K562 (cell line): ENCODE results near the gene CDH18. TPM values are rescaled to one million over a fixed set of nuclear protein-coding genes. Genes with fewer than 3 reads are reported as not detected.

Source experiments
- EZH2 ChIP-seq: IDR thresholded peaks from 2 replicates; pipeline ENCODE4 v1.6.1; 2012; ENCODE audit warnings: low read depth, mild to moderate bottlenecking, inconsistent platforms, low read length, borderline replicate concordance
- HDAC8 ChIP-seq: fragments of 450-650 bp; IDR thresholded peaks from 2 replicates; pipeline ENCODE4 v1.6.1; 2016; ENCODE audit warnings: mild to moderate bottlenecking, missing genetic modification characterization, moderate library complexity, missing compliant biosample characterization
- SAFB2 ChIP-seq: fragments of 200-400 bp; formaldehyde crosslinking; IDR thresholded peaks from 2 replicates; pipeline ENCODE4 v1.6.1; 2018; ENCODE audit warnings: borderline replicate concordance, low read length, low read depth, moderate library complexity; ENCODE audit not compliant: severe bottlenecking
- polyA plus RNA-seq, 8 experiments: library from polyadenylated mRNA; depleted of rRNA in 4 of 8; stranded (reverse) in 5 of 8; unstranded in 3 of 8; fragments of >200 nt; fragmentation: Nextera tagmentation in 2 of 8; fragmentation: Illumina TruSeq in 1 of 8; extraction: Ambion mirVana in 2 of 8; extraction: Trizol in 1 of 8; gene quantifications; 2 replicates each; pipeline versions ENCODE4 v1.2.1 to v1.2.3, GENCODE V29; 2011 to 2014; ENCODE audit warnings: inconsistent platforms in 1 of 8, missing spikeins in 1 of 8
- total RNA-seq, 7 experiments: library from RNA; depleted of rRNA in 6 of 7; stranded (reverse); fragments of >200 nt in 6 of 7; fragmentation: Illumina TruSeq in 2 of 7; extraction: Trizol in 2 of 7; gene quantifications; 2 replicates each; pipeline versions ENCODE4 v1.2.1 to v1.2.3, GENCODE V29; 2011 to 2021; ENCODE audit warnings: low replicate concordance in 1 of 7
- TF ChIP-seq, protein P1 (sequence below): fragments of 200-600 bp; sonication (generic); IDR thresholded peaks from one replicate; pipeline ENCODE4 v1.6.1; 2012; ENCODE audit warnings: mild to moderate bottlenecking, low read depth, low read length, inconsistent platforms

Gene CDH18
- total and polyA plus RNA-seq, 9 of the 15 experiments (the other 6 are each of a cell fraction or from before 2014, with no cell fraction given) = 0.18 to 1.4 (median 0.31) TPM

DNA sequence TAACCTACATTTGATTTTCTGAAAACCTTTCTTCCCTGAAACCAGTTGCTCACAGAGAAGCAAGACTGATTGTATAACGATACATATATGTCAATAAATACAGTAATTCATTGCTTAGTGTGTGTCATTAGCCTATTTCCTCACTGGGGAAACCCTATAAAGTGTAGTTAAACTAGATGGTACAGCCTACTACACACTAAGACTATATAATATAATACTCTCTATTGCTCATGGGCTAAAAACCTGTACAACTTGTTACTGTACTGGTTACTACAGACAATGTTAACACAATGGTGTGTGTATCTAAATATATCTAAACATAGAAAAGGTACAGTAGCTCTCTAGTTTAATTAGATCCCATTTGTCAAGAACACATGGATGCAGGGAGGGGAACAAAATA lies 181.2 kb downstream of the CDH18 start (continued):
- TF ChIP-seq, protein P1, sequence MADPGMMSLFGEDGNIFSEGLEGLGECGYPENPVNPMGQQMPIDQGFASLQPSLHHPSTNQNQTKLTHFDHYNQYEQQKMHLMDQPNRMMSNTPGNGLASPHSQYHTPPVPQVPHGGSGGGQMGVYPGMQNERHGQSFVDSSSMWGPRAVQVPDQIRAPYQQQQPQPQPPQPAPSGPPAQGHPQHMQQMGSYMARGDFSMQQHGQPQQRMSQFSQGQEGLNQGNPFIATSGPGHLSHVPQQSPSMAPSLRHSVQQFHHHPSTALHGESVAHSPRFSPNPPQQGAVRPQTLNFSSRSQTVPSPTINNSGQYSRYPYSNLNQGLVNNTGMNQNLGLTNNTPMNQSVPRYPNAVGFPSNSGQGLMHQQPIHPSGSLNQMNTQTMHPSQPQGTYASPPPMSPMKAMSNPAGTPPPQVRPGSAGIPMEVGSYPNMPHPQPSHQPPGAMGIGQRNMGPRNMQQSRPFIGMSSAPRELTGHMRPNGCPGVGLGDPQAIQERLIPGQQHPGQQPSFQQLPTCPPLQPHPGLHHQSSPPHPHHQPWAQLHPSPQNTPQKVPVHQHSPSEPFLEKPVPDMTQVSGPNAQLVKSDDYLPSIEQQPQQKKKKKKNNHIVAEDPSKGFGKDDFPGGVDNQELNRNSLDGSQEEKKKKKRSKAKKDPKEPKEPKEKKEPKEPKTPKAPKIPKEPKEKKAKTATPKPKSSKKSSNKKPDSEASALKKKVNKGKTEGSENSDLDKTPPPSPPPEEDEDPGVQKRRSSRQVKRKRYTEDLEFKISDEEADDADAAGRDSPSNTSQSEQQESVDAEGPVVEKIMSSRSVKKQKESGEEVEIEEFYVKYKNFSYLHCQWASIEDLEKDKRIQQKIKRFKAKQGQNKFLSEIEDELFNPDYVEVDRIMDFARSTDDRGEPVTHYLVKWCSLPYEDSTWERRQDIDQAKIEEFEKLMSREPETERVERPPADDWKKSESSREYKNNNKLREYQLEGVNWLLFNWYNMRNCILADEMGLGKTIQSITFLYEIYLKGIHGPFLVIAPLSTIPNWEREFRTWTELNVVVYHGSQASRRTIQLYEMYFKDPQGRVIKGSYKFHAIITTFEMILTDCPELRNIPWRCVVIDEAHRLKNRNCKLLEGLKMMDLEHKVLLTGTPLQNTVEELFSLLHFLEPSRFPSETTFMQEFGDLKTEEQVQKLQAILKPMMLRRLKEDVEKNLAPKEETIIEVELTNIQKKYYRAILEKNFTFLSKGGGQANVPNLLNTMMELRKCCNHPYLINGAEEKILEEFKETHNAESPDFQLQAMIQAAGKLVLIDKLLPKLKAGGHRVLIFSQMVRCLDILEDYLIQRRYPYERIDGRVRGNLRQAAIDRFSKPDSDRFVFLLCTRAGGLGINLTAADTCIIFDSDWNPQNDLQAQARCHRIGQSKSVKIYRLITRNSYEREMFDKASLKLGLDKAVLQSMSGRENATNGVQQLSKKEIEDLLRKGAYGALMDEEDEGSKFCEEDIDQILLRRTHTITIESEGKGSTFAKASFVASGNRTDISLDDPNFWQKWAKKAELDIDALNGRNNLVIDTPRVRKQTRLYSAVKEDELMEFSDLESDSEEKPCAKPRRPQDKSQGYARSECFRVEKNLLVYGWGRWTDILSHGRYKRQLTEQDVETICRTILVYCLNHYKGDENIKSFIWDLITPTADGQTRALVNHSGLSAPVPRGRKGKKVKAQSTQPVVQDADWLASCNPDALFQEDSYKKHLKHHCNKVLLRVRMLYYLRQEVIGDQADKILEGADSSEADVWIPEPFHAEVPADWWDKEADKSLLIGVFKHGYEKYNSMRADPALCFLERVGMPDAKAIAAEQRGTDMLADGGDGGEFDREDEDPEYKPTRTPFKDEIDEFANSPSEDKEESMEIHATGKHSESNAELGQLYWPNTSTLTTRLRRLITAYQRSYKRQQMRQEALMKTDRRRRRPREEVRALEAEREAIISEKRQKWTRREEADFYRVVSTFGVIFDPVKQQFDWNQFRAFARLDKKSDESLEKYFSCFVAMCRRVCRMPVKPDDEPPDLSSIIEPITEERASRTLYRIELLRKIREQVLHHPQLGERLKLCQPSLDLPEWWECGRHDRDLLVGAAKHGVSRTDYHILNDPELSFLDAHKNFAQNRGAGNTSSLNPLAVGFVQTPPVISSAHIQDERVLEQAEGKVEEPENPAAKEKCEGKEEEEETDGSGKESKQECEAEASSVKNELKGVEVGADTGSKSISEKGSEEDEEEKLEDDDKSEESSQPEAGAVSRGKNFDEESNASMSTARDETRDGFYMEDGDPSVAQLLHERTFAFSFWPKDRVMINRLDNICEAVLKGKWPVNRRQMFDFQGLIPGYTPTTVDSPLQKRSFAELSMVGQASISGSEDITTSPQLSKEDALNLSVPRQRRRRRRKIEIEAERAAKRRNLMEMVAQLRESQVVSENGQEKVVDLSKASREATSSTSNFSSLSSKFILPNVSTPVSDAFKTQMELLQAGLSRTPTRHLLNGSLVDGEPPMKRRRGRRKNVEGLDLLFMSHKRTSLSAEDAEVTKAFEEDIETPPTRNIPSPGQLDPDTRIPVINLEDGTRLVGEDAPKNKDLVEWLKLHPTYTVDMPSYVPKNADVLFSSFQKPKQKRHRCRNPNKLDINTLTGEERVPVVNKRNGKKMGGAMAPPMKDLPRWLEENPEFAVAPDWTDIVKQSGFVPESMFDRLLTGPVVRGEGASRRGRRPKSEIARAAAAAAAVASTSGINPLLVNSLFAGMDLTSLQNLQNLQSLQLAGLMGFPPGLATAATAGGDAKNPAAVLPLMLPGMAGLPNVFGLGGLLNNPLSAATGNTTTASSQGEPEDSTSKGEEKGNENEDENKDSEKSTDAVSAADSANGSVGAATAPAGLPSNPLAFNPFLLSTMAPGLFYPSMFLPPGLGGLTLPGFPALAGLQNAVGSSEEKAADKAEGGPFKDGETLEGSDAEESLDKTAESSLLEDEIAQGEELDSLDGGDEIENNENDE = no peak
- TF ChIP-seq EZH2 = no peak
- no peak for TF ChIP-seq SAFB2
- TF ChIP-seq HDAC8 (tag) = no peak
- TF ChIP-seq, all 486 proteins: peak for 0
